Psoas muscle (tissue), 8 donors: ENCODE measurements around the gene TENM4. TPM values are rescaled to one million over a fixed set of nuclear protein-coding genes. Genes with fewer than 3 reads are reported as not detected.
"Not testable (repeated sequence)": the region's sequence is repeated elsewhere in the genome, so short reads cannot be mapped to it uniquely, and the experiment has no call there.

Experiments
- ATAC-seq, 4 donors: fragments of 200-7000 bp; cut with Tn5 transposase; one replicate each; pipeline ENCODE4 v1.9.1; 2020; ENCODE audit warnings: moderate library complexity in 3 of 4, mild to moderate bottlenecking in 2 of 4
- DNase-seq, 2 donors: peaks; one replicate each; pipeline ENCODE4 v3.0.0-alpha.2; 2020
- H3K27ac ChIP-seq: fragments of 200-600 bp; one replicate; pipeline ENCODE4 v1.8.0; 2022
- H3K27me3 ChIP-seq, 3 donors: fragments of 200-600 bp in 1 of 3; one replicate each; pipeline versions ENCODE4 v1.6.1 to v1.8.0; 2013 to 2022; ENCODE audit warnings: low read length in 2 of 3, mild to moderate bottlenecking in 2 of 3, moderate library complexity in 1 of 3; ENCODE audit not compliant: insufficient read depth in 3 of 3
- H3K36me3 ChIP-seq, 2 donors: fragments of 200-600 bp in 1 of 2; one replicate each; pipeline versions ENCODE4 v1.6.1 to v1.8.0; 2013 to 2022; ENCODE audit warnings: low read depth in 1 of 2, mild to moderate bottlenecking in 1 of 2, moderate library complexity in 1 of 2; ENCODE audit not compliant: insufficient read depth in 1 of 2
- H3K4me1 ChIP-seq: fragments of 200-600 bp; one replicate; pipeline ENCODE4 v1.8.0; 2022
- H3K4me3 ChIP-seq: fragments of 200-600 bp; one replicate; pipeline ENCODE4 v1.8.0; 2022; ENCODE audit warnings: mild to moderate bottlenecking
- H3K9me3 ChIP-seq: fragments of 200-600 bp; one replicate; pipeline ENCODE4 v1.8.0; 2022
- WGBS, 3 donors: extraction: QIAGEN DNeasy Blood & Tissue Kit; methylation state at CpG; one replicate each; pipeline versions ENCODE4 v1.1.6 to v1.1.7; 2013; 5-methylcytosine and 5-hydroxymethylcytosine counted together
- intact Hi-C, 2 donors: fragments of 100-400 bp; cut with DNase I; formaldehyde crosslinking; loops; one replicate each; pipeline versions ENCODE4 v1.11.0 to v1.14.2; 2022
- polyA plus RNA-seq, 3 donors: library from polyadenylated mRNA; stranded (reverse); fragments of 200-250 nt; gene quantifications; one replicate each; pipeline ENCODE4 v1.2.3, GENCODE V29; 2013
- total RNA-seq, 4 donors: library from RNA; stranded (reverse); fragmentation: NEBNext Ultra II Directional in 2 of 4; extraction: Animal tissue kit (Norgen Biotek cat#: 25700) in 2 of 4; gene quantifications; one replicate each; pipeline versions ENCODE4 v1.2.1 to v1.2.4, GENCODE V29; 2021 to 2023
- TF ChIP-seq, protein P1 (sequence below): fragments of 200-600 bp; IDR thresholded peaks from one replicate; pipeline ENCODE4 v1.8.0; 2022; ENCODE audit warnings: antibody characterized with exemption
- donor health status: healthy with polysubstance abuse.
- donor health status: DM: no; HTN: no; CAD: no; lungs with moderate emphysema.
- donor health status: Bipolar disorder and iron deficiency.
- donor health status: healthy.
- donor health status: DM: yes; HTN: yes; CAD: no.
- donor health status: DM: no; HTN: no; CAD: no.
- donor health status: DM: no; HTN: no; CAD: no.
- donor health status: DM: yes; HTN: yes; CAD: no.

The TENM4 gene
- total and polyA plus RNA-seq, 7 donors: 0.05 to 1.7 (median 0.48) TPM

DNA sequence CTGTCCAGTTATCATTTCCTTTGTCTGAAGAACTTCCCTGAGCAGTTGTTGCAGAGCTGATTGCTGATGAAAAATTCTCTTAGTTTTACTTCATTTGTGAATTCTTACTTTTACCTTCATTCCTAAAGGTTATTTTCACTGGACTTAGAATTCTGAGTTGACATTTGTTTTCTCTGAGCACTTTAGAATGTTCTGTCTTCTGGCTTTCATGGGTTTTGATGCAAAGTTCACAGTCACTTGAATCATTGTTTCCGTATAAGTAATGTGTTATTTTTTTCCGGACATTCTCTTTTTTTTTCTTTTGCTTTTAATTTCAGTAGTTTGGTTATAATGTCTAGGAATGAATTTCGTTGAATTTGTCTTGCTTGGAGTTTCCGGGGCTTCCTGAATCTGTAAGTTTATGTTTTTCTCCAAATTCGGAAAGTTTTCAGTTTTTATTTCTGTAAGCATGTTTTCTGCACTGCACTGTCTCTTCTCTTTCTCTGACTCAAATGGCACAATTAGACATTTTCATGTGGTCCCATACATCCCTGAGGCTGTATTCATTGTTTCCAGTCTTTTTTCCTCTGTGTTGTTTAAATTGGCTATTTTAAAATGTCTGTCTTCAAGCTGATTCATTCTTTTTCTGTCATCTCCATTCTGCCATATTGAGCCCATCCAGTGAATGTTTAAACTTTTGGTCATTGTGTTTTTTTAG lies 797.7 kb downstream of the TENM4 start:
- no peaks in the 10 kb centered on the region for H3K9me3 ChIP-seq
- TF ChIP-seq, protein P1, sequence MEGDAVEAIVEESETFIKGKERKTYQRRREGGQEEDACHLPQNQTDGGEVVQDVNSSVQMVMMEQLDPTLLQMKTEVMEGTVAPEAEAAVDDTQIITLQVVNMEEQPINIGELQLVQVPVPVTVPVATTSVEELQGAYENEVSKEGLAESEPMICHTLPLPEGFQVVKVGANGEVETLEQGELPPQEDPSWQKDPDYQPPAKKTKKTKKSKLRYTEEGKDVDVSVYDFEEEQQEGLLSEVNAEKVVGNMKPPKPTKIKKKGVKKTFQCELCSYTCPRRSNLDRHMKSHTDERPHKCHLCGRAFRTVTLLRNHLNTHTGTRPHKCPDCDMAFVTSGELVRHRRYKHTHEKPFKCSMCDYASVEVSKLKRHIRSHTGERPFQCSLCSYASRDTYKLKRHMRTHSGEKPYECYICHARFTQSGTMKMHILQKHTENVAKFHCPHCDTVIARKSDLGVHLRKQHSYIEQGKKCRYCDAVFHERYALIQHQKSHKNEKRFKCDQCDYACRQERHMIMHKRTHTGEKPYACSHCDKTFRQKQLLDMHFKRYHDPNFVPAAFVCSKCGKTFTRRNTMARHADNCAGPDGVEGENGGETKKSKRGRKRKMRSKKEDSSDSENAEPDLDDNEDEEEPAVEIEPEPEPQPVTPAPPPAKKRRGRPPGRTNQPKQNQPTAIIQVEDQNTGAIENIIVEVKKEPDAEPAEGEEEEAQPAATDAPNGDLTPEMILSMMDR: no peak
- DNase-seq: no peak
- WGBS, 3 donors: 81 to 82% (median 81%) methylated on average over 5 of the region's 5 CpGs
- intact Hi-C loops: no loop called here
- no peak overlapping the region for H3K27ac ChIP-seq
- H3K4me1 ChIP-seq: no peaks in the 10 kb centered on the region
- ATAC-seq: no peak
- no peaks in the 10 kb centered on the region for H3K36me3 ChIP-seq
- no peak overlapping the region for H3K4me3 ChIP-seq
- no peaks in the 10 kb centered on the region for H3K27me3 ChIP-seq

- TF ChIP-seq, protein P1: no peak
- no peaks in the 10 kb centered on the region for H3K4me1 ChIP-seq
- no peaks in the 10 kb centered on the region for H3K27me3 ChIP-seq
- H3K9me3 ChIP-seq: no peaks in the 10 kb centered on the region
- ATAC-seq: no peak
- H3K27ac ChIP-seq: no peak overlapping the region
- 16 to 34% (median 34%) methylated on average over 1 of the region's 1 CpG for WGBS, 3 donors
- no peak overlapping the region for H3K4me3 ChIP-seq
- intact Hi-C loops: no loop called here
- H3K36me3 ChIP-seq: no peaks in the 10 kb centered on the region
- no peak for DNase-seq
Observed at GRCh38 chr11:78641541-78641940, 799.3 kb downstream of the TENM4 start.

DNA sequence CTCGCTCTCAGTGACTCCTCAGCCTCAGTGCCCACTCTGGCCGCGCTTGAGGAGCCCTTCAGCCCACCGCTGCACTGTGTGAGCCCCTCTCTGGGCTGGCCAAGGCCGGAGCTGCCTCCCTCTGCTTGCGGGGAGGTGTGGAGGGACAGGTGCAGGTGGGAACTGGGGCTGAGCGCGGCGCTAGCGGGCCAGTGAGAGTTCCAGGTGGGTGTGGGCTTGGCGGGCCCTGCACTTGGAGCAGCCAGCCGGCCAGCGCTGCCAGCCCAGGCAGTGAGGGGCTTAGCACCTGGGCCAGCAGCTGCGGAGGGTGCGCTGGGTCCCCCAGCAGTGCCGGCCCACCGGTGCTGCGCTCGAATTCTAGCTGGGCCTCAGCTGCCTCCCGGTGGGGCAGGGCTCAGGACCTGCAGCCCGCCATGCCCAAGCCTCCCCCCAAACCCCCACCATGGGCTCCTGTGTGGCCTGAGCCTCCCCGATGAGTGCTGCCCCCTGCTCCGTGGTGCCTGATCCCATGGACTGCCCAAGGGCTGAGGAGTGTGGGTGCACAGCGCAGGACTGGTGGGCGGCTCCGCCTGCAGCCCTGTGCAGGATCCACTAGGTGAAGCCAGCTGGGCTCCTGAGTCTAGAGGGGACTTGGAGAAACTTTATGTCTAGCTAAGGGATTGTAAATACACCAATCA lies 802.0 kb downstream of the TENM4 start:
- WGBS, 3 donors: 89 to 96% (median 93%) methylated on average over 16 to 26 of the region's 26 CpGs
- no peak for DNase-seq
- ATAC-seq: no peak
- no peaks in the 10 kb centered on the region for H3K4me1 ChIP-seq
- no peaks in the 10 kb centered on the region for H3K36me3 ChIP-seq
- TF ChIP-seq, protein P1: no peak
- peaks cover 5% of the 10 kb centered on the region for H3K9me3 ChIP-seq
- no peaks in the 10 kb centered on the region for H3K27me3 ChIP-seq
- no peak overlapping the region for H3K27ac ChIP-seq
- no peak overlapping the region for H3K4me3 ChIP-seq
- intact Hi-C loops: no loop called here

GRCh38 chr11:78637527-78637926 lies 803.3 kb downstream of the TENM4 start:
- H3K27ac ChIP-seq, H3K36me3 ChIP-seq, H3K4me3 ChIP-seq, H3K9me3 ChIP-seq, H3K27me3 ChIP-seq, intact Hi-C loops, ATAC-seq, H3K4me1 ChIP-seq, DNase-seq: not testable (repeated sequence)
- 86 to 90% (median 86%) methylated on average over 5 of the region's 5 CpGs for WGBS, 3 donors

DNA sequence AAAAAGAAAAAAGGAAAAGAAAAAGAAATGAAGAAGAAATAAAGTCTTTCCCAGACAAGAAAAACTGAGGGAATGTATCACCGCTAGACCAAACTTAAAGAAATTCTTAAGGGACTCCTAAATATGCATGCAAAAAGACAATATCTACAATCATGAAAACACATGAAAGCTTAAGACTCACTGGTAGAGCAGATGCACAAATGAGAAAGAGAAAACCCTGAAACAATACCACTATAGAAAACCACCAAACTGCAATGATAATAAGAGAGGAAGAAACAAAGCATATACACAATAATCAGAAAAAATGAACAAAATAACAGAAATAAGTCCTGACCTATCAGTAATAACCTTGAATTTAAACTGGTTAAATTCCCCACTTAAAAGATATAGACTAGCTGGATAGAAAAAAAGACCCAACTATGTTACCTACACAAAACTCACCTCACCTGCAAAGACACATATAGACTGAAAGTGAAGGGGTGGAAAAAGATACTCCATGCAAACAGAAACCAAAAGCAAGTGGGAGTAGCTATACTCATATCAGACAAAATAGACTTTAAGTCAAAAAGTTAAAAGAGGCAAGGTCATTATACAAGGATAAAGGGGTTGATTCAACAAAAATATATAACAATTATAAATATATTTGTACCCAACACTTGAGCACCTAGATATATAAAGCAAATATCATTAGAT lies 804.9 kb downstream of the TENM4 start:
- Histone ChIP-seq H3K4me1 (no peaks in the 10 kb centered on the region), H3K36me3 (no peaks in the 10 kb centered on the region), H3K9me3 (peaks cover 5% of the 10 kb centered on the region), H3K27me3 (peaks cover 0 to 4% (median 0%) of the 10 kb centered on the region in 3 donors), H3K4me3 (no peak overlapping the region), H3K27ac (no peak overlapping the region)
- DNase-seq (no peak), ATAC-seq (no peak)
- TF ChIP-seq, protein P1: no peak
- intact Hi-C loops: no loop called here
- WGBS, 3 donors: 90 to 100% (median 98%) methylated on average over 1 of the region's 1 CpG
